Brain microvascular endothelial cell (primary cell): ENCODE results near the gene RNPEP.

Source experiments
- DNase-seq: peaks from one replicate; pipeline ENCODE4 v3.0.0-alpha.2; 2020
- H3K27ac ChIP-seq: fragments of 250-450 bp; sonication (Bioruptor Pico); 2 replicates; pipeline ENCODE4 v1.5.1; 2020; ENCODE audit warnings: mild to moderate bottlenecking, moderate library complexity
- H3K27me3 ChIP-seq: fragments of 250-450 bp; sonication (Bioruptor Pico); replicated peaks from 2 replicates; pipeline ENCODE4 v1.5.1; 2020; ENCODE audit warnings: mild to moderate bottlenecking
- H3K36me3 ChIP-seq: fragments of 250-450 bp; sonication (Bioruptor Pico); replicated peaks from 2 replicates; pipeline ENCODE4 v1.5.1; 2020; ENCODE audit warnings: mild to moderate bottlenecking
- H3K4me3 ChIP-seq: 2 replicates; pipeline ENCODE4 v1.5.1; 2011; ENCODE audit warnings: low read depth, mild to moderate bottlenecking, control low read depth, low read length, moderate library complexity
- CTCF ChIP-seq: IDR thresholded peaks from 2 replicates; pipeline ENCODE4 v1.5.1; 2011; ENCODE audit warnings: low read depth, mild to moderate bottlenecking, moderate library complexity, low read length, control low read depth, inconsistent platforms; ENCODE audit errors: missing control alignments
- in situ Hi-C: cut with HindIII; loops from 2 replicates; pipeline ENCODE4 v1.10.0; 2017; ENCODE audit warnings: low sequenced_read_pairs, low pct_ligation_motif_present

The RNPEP gene

GRCh38 chr1:201966171-201966570, 16.3 kb upstream of the RNPEP start:
- no peaks in the 10 kb centered on the region for H3K27me3 ChIP-seq
- no peak for DNase-seq
- in situ Hi-C loops, result no loop called here
- no peak overlapping the region for H3K27ac ChIP-seq
- H3K36me3 ChIP-seq, result peaks cover 73% of the 10 kb centered on the region
- no peak for TF ChIP-seq CTCF
- H3K4me3 ChIP-seq, result no peak overlapping the region

GRCh38 chr1:201968202-201968925, 14.1 kb upstream of the RNPEP start:
- in situ Hi-C loops, result no loop called here
- Histone ChIP-seq H3K27ac (no peak overlapping the region), H3K36me3 (peaks cover 54% of the 10 kb centered on the region), H3K27me3 (no peaks in the 10 kb centered on the region), H3K4me3 (no peak overlapping the region)
- DNase-seq, result no peak
- TF ChIP-seq CTCF, result no peak

GRCh38 chr1:201970334-201971159, 11.9 kb upstream of the RNPEP start:
- TF ChIP-seq CTCF, result no peak
- H3K4me3 ChIP-seq, result no peak overlapping the region
- peaks cover 33% of the 10 kb centered on the region for H3K36me3 ChIP-seq
- peak; percentile 48 for DNase-seq
- no peak overlapping the region for H3K27ac ChIP-seq
- H3K27me3 ChIP-seq, result no peaks in the 10 kb centered on the region
- in situ Hi-C loops, result no loop called here

- in situ Hi-C loops, result no loop called here
- H3K4me3 ChIP-seq, result peak overlapping the region; percentile 64
- DNase-seq, result peak; percentile 47
- H3K27ac ChIP-seq, result no peak overlapping the region
- no peaks in the 10 kb centered on the region for H3K27me3 ChIP-seq
- H3K36me3 ChIP-seq, result no peaks in the 10 kb centered on the region
- TF ChIP-seq CTCF, result no peak
Measured at GRCh38 chr1:201982082-201982622, 296 bp upstream of the RNPEP start.

GRCh38 chr1:201983380-201983805, 945 bp downstream of the RNPEP start:
- in situ Hi-C loops, result no loop called here

More at GRCh38 chr1:201983380-201983805, 945 bp downstream of the RNPEP start:
- Histone ChIP-seq H3K36me3 (no peaks in the 10 kb centered on the region), H3K27ac (peak overlapping the region; percentile 52), H3K4me3 (peak overlapping the region; percentile 64), H3K27me3 (no peaks in the 10 kb centered on the region)
- no peak for TF ChIP-seq CTCF
- no peak for DNase-seq
